OCI-M1 (cell line): Measurements from ENCODE around the gene AKNA.

ENCODE experiments used
- DNase-seq: peaks from one replicate; lab custom pipeline; 2025; lab: John Stamatoyannopoulos, UW

Gene AKNA

DNA sequence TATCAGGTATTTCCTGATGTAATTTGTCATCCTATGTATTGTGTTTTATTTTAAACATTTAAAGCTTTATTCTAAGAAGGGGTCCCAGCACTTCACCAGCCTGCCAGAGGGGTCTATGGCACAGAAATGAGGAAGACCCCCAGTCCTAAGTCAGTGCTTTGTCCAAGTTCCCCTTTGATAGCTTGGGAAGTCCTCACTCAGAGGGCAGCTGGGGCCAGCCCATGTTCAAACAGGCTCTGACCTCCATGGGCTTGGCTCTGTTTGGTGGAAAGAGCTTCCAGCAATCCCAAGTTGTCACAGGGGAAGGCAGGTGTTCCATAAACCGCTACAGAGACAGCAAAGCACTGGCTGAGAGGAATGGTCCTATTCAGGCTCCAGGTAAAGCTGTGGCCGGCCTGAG lies 26.6 kb upstream of the AKNA start:
- DNase-seq = no peak

DNA sequence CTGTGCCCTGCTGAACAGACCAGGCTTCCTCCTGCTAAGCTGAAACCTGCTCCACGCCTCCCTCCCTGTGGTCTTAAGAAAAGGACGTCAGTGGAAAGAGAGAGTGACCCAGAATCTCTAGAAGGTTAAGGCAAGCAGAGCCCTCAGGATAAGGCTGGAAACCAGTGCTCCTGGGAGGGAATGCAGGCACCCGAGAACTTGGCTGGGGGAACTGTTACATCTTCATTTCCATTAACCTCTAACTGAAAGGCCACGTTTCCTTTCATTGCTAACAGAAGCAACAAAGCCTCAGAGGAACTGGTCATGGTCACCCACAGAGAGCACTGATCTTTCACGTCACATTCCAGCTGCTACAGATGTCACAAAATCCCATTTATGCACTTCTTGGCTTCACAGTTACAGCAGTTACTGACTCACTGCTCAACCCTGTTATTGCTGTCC lies 26.1 kb upstream of the AKNA start:
- DNase-seq = no peak

DNA sequence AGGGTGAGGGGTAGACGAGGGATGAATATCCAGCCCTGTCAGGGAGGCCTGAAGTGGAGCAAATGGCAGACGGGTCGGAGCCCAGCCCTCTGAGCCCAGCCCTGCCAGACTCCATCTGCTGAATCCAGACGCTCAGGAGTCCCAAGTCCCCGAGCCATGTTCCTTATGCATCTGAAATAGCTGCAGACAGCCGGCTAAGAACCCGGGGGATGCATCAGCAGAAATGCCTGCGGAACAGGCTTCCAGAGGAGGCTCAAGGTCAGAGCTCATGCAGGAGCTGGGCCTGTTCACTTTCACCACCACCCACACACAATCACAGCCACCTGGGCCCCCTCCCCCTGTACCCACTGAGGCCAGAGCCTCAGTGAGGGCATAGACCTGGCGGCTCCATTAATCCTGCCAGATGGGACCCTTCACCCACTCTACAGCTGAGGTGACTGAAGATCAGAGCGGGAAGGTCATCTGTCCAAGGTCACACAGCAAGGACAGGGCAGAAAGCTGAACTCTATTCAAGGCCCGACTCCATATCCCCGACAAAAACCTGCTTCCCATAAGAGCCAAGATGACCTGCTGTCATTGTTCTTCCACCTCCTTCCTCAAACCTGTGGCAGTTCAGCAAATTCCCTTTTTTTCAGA lies 24.4 kb upstream of the AKNA start:
- no peak for DNase-seq

GRCh38 chr9:114411452-114411851 lies 23.7 kb upstream of the AKNA start:
- DNase-seq = no peak

GRCh38 chr9:114410910-114411309 lies 23.1 kb upstream of the AKNA start:
- no peak for DNase-seq

DNA sequence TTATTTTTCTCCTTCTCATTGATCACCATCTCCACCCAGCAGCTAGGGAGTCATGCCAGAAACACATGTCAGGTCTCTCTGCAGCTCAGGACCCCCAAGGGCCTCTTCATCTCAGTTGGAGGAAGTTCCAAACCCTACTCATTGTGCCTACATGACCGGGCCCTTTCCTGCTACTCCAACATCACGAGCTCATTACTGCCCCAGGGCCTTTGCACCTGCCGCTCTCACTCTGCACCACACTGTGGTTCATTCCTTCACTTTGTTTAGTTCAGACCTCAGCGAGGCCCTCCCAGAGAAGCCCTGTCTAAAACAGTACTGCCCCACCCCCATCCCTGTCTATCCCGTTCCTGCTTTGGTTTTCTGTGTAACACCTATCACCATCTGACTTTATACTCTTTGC lies 22.1 kb upstream of the AKNA start:
- no peak for DNase-seq

DNA sequence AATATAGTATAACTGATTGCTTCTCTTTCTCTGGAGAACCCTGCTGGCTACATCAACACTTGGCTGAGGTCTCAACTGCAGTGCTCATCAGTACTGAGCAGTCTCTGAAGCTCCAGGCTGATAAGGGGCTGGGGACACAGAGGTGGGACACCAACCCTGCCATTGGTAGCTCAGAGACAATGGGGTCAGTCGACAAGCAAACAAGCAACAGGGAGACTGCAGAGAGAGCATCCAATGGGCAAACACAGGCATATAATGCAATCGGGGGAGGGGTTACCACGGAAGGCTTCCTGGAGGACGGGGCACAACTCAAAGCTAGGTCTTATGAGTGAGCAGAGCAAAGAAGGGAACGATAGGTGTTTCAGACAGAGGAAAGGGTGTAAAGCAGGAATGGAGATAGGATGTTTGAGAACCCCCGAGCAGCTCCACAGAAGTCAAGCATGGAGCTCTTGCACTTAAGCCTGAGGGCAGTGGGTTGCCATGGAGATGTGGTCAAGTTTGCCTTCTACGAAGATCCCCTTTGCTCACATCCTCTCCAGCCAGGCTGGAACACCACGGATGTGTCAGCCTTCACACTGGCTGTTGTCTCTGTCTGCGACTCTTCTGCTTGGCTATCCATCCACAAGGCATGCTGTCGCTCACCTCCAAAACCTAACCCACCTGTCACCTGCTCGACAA lies 21.5 kb upstream of the AKNA start:
- peak; percentile 27 for DNase-seq

DNA sequence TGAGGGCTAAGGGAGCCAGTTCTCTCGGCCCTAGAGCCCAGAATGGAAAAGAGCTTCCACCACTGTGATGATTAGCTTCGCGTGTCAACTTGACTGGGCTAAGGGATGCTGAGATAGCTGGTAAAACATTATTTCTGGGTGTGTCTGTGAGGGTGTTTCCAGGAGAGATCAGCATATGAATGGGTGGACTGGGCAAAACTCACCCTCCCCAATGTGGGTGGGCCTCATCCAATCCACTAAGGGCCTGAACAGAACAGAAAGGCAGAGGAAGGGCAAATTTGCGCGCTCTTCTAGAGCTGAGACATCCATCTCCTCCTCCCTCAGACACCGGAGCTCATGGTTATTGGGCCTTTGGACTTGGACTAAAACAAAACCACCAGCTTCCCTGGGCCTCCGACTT lies 20.9 kb upstream of the AKNA start:
- DNase-seq = no peak

DNA sequence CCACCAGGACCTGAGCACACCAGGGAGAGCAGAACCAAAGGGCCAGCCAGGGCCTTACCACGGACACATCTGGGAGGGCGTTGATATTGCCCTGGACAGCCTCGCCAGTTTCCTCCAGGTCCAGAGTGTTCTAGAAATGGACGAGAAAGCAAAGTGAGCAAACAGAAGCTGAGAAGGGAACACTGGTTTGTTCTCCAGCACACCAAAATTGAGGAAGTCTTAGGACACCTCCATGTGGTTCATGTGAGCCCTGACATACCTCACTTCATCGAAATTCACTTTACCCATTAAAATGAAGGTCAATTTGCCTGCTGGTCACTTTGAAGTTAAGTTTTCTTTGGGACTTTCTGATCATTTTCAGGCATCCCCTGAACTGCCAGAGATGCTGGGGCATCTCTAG lies 20.1 kb upstream of the AKNA start:
- no peak for DNase-seq

- no peak for DNase-seq
Observed at GRCh38 chr9:114406441-114406840, 18.7 kb upstream of the AKNA start.

- DNase-seq = peak; percentile 78
Observed at GRCh38 chr9:114405294-114406034, 17.7 kb upstream of the AKNA start.

DNA sequence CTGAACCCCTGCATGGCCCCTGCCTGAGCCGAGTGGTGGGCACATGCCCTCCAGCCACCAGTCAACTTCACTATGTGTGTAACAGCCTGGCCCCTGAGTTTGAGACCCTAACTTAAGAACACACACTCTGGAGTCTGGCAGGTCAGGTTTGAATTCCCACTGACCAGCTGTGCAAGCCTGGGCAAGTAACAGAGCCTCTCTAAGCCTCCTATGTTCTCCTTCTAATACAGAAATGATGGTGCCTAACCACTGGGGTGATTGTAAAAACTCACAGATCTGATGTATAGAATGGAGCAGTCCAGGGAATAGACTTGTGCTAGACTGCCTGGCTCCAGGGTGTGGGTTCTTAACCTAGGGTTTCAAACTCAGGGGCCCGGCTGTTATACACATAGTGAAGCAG lies 16.7 kb upstream of the AKNA start:
- DNase-seq = no peak

- no peak for DNase-seq
Observed at GRCh38 chr9:114403153-114403756, 15.5 kb upstream of the AKNA start.

GRCh38 chr9:114401344-114401743 lies 13.6 kb upstream of the AKNA start:
- no peak for DNase-seq

DNA sequence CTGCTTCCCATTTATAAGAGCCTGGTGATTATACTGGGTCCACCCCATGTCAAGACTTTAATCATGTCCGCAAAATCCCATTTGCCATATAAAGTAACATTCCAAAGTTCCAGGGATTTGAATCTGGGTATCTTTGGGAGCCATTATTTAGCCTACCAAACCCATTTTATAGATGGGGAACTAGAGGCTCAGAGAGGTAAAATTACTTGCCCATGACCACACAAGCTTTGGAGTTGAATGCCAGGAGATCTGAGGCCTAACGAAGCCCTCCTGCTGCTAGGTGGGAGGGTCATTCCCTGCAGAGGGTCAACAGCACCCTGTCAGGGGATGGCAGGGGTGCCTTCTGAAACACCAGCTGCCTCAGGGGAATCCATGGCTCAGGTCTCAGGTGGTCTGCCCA lies 13.0 kb upstream of the AKNA start:
- no peak for DNase-seq

DNA sequence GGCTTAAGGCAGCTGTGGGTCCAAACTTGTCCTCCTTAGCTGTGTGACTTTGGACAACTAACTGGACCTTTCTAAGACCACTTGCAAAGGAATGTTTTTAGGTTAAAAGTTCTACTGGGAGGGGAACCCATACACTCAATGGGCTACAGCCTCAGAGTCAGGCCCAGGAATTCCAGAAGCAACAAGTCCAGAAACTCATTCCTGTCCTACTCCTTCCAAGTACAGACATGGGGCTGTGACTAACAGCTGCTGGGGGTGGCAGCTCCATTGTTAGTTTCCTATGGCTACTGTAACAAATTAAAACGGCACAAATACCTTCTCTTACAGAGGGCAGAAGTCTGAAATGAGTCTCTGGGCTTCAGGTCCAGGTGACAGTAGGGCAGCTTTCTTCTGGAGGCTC lies 12.4 kb upstream of the AKNA start:
- DNase-seq = no peak

DNA sequence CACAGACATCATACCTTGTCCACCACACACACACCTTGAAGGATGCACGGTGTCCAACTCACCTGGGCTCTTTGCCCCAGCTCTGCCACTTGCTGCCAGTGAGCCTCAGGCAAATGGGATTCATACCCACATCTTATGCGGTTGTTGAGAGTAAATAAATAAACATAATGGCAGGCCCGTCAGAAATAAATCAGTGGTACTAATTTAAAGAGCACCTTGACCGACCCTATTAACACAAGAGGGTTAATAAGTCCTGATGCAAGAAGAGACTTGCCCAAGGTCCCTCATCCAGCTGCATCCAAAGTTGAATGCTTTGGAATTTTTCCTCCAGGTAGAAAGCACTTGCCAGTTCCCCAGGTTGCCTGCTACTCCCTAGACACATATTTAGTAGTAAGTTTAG lies 11.6 kb upstream of the AKNA start:
- no peak for DNase-seq

- peak; percentile 94 for DNase-seq
Observed at GRCh38 chr9:114397848-114398605, 10.2 kb upstream of the AKNA start.

- no peak for DNase-seq
Observed at GRCh38 chr9:114397219-114397847, 9.6 kb upstream of the AKNA start.

- peak; percentile 87 for DNase-seq
Observed at GRCh38 chr9:114396558-114397218, 8.9 kb upstream of the AKNA start.

DNA sequence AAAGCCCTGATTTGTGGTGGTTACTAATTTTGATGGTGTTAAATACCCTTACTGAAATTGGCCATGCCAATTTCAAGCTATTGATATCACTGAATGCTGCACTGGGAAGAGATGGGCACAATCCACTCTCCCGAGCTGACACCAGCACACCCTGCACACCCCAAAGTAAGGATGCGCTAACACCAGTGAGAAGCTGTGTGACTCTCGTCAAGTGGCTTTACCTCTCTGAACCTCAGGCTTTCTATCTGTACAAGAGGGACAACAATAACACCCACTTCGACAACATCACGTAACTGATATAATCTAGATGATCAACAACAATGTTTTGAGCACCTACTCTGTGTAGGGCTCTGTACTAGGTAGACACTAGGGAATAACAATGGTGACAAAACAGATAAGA lies 8.0 kb upstream of the AKNA start:
- no peak for DNase-seq
